H1 (cell line): Measurements from ENCODE around the gene VAT1. TPM values are rescaled to one million over a fixed set of nuclear protein-coding genes. Genes with fewer than 3 reads are reported as not detected.

Experiments used
- CTCF ChIA-PET: fragments of 300-600 bp; sonication (Branson Sonifier 250); formaldehyde crosslinking; loops from one replicate; lab custom pipeline; 2021; ENCODE audit not compliant: partially characterized antibody; lab: Charles Lee
- POLR2A ChIA-PET: fragments of 300-600 bp; sonication (Branson Sonifier 250); formaldehyde crosslinking; loops from one replicate; lab custom pipeline; 2021; ENCODE audit warnings: inconsistent platforms; ENCODE audit not compliant: partially characterized antibody; lab: Charles Lee
- DNase-seq, 2 experiments: peaks; one replicate each; pipeline versions ENCODE4 v3.0.0 to v3.0.0-alpha.2; 2010 to 2022; ENCODE audit warnings: low spot score in 2 of 2, low read depth in 1 of 2, mixed read lengths in 1 of 2
- FAIRE-seq: peaks from 2 replicates; lab custom pipeline; 2011; peaks lifted over from hg19 to GRCh38; lab: Jason Lieb, UNC
- H2AFZ ChIP-seq: 2 replicates; pipeline ENCODE4 v1.8.1; 2012; ENCODE audit warnings: low read length, inconsistent platforms
- H2AK5ac ChIP-seq: 2 replicates; pipeline ENCODE4 v1.6.1; 2013; ENCODE audit warnings: low read depth, low read length
- H2BK120ac ChIP-seq: replicated peaks from 2 replicates; pipeline ENCODE3; 2013; ENCODE audit warnings: low read depth, low read length, inconsistent platforms
- H2BK12ac ChIP-seq: 2 replicates; pipeline ENCODE4 v1.6.1; 2013; ENCODE audit warnings: low read depth, low read length
- H2BK15ac ChIP-seq: 2 replicates; pipeline ENCODE4 v1.6.1; 2013; ENCODE audit warnings: low read length
- H2BK20ac ChIP-seq: 2 replicates; pipeline ENCODE4 v1.6.1; 2013; ENCODE audit warnings: low read length
- H2BK5ac ChIP-seq: 2 replicates; pipeline ENCODE4 v1.6.1; 2013; ENCODE audit warnings: low read depth, low read length
- H3K14ac ChIP-seq: 2 replicates; pipeline ENCODE4 v1.6.1; 2013; ENCODE audit warnings: inconsistent platforms; ENCODE audit not compliant: insufficient read length
- H3K18ac ChIP-seq: 2 replicates; pipeline ENCODE4 v1.6.1; 2013; ENCODE audit warnings: low read length; ENCODE audit errors: extremely low read depth
- H3K23ac ChIP-seq: 2 replicates; pipeline ENCODE4 v1.6.1; 2013; ENCODE audit warnings: inconsistent platforms; ENCODE audit not compliant: insufficient read length
- H3K23me2 ChIP-seq: 2 replicates; pipeline ENCODE4 v1.6.1; 2013; ENCODE audit warnings: low read depth, low read length
- H3K27ac ChIP-seq: 2 replicates; pipeline ENCODE4 v1.6.1; 2011; ENCODE audit warnings: low read depth, low read length, inconsistent platforms
- H3K27me3 ChIP-seq, 4 experiments: replicated peaks in 1 of 4; 1 replicate in 1 of 4; 2 replicates in 3 of 4; pipeline versions ENCODE4 v1.6.1 to v1.8.1; 2011 to 2013; ENCODE audit warnings: low read length in 3 of 4, mild to moderate bottlenecking in 3 of 4, inconsistent platforms in 2 of 4, mixed read lengths in 2 of 4, moderate library complexity in 1 of 4; ENCODE audit not compliant: control insufficient read depth in 3 of 4, insufficient read depth in 3 of 4; ENCODE audit errors: extremely low read depth in 1 of 4
- H3K36me3 ChIP-seq, 4 experiments: 2 replicates each; pipeline versions ENCODE4 v1.6.1 to v1.8.1; 2011 to 2013; ENCODE audit warnings: mild to moderate bottlenecking in 4 of 4, low read length in 3 of 4, moderate library complexity in 2 of 4, control low read depth in 1 of 4, inconsistent platforms in 1 of 4; ENCODE audit not compliant: insufficient read depth in 4 of 4, control insufficient read depth in 2 of 4
- H3K4ac ChIP-seq: replicated peaks from 2 replicates; pipeline ENCODE3; 2013; ENCODE audit warnings: low read length, low read depth, mixed read lengths, inconsistent platforms; ENCODE audit not compliant: insufficient read length
- H3K4me1 ChIP-seq, 4 experiments: replicated peaks in 1 of 4; 1 replicate in 1 of 4; 2 replicates in 3 of 4; pipeline versions ENCODE4 v1.6.1 to v1.8.1; 2011 to 2013; ENCODE audit warnings: low read length in 3 of 4, inconsistent platforms in 2 of 4, mixed read lengths in 1 of 4; ENCODE audit not compliant: insufficient read depth in 4 of 4, control insufficient read depth in 3 of 4
- H3K4me2 ChIP-seq, 2 experiments: 2 replicates each; pipeline versions ENCODE4 v1.6.1 to v1.8.1; 2011 to 2013; ENCODE audit warnings: low read depth in 2 of 2, low read length in 2 of 2, control low read depth in 1 of 2, inconsistent platforms in 1 of 2, mild to moderate bottlenecking in 1 of 2; ENCODE audit not compliant: insufficient read depth in 1 of 2
- H3K4me3 ChIP-seq, 4 experiments: fragments of 200-600, 300-600 bp in 1 of 4; sonication (generic), shearing (Covaris generic), sonication (Bioruptor Twin) in 1 of 4; 2 replicates each; pipeline versions ENCODE4 v1.5.1 to v1.8.1; 2011 to 2016; ENCODE audit warnings: low read length in 4 of 4, low read depth in 3 of 4, control low read depth in 2 of 4, inconsistent platforms in 2 of 4, mild to moderate bottlenecking in 2 of 4, mixed read lengths in 1 of 4, moderate library complexity in 1 of 4; ENCODE audit not compliant: insufficient read depth in 2 of 4; ENCODE audit errors: extremely low read depth in 1 of 4
- H3K56ac ChIP-seq: replicated peaks from 2 replicates; pipeline ENCODE3; 2013; ENCODE audit warnings: low read depth, mild to moderate bottlenecking, mixed read lengths, low read length, inconsistent platforms; ENCODE audit not compliant: insufficient read length
- H3K79me1 ChIP-seq: 2 replicates; pipeline ENCODE4 v1.6.1; 2013; ENCODE audit warnings: low read depth, low read length, control low read depth
- H3K79me2 ChIP-seq, 2 experiments: 2 replicates each; pipeline versions ENCODE4 v1.6.1 to v1.8.1; 2012 to 2013; ENCODE audit warnings: low read length in 2 of 2, mild to moderate bottlenecking in 2 of 2, inconsistent platforms in 1 of 2; ENCODE audit not compliant: insufficient read depth in 2 of 2, control insufficient read depth in 1 of 2
- H3K9ac ChIP-seq, 4 experiments: replicated peaks in 1 of 4; 1 replicate in 1 of 4; 2 replicates in 3 of 4; pipeline versions ENCODE4 v1.6.1 to v1.8.1; 2011 to 2013; ENCODE audit warnings: low read depth in 3 of 4, low read length in 3 of 4, control low read depth in 2 of 4, mild to moderate bottlenecking in 2 of 4, moderate library complexity in 2 of 4, inconsistent platforms in 1 of 4; ENCODE audit errors: extremely low read depth in 1 of 4
- H3K9me3 ChIP-seq, 2 experiments: 2 replicates each; pipeline versions ENCODE4 v1.6.1 to v1.8.1; 2012 to 2013; ENCODE audit warnings: mild to moderate bottlenecking in 2 of 2, moderate library complexity in 2 of 2, control low read depth in 1 of 2, inconsistent platforms in 1 of 2, low read depth in 1 of 2, low read length in 1 of 2, mixed read lengths in 1 of 2; ENCODE audit not compliant: insufficient read depth in 2 of 2
- H4K20me1 ChIP-seq, 2 experiments: replicated peaks in 1 of 2; 2 replicates each; pipeline versions ENCODE3 to v1.8.1; 2011 to 2013; ENCODE audit warnings: inconsistent platforms in 2 of 2, low read length in 2 of 2, mild to moderate bottlenecking in 1 of 2; ENCODE audit not compliant: insufficient read depth in 2 of 2, control insufficient read depth in 1 of 2
- H4K5ac ChIP-seq: 2 replicates; pipeline ENCODE4 v1.6.1; 2013; ENCODE audit warnings: low read length, low read depth, mixed read lengths, inconsistent platforms; ENCODE audit not compliant: insufficient read length
- H4K8ac ChIP-seq: 2 replicates; pipeline ENCODE4 v1.8.0; 2013; ENCODE audit warnings: mild to moderate bottlenecking, moderate library complexity, low read length, inconsistent platforms; ENCODE audit not compliant: insufficient read depth; ENCODE audit errors: extremely low read depth
- H4K91ac ChIP-seq: replicated peaks from 2 replicates; pipeline ENCODE3; 2013; ENCODE audit warnings: low read length, mixed read lengths, inconsistent platforms; ENCODE audit not compliant: insufficient read length
- EP300 ChIP-seq, 2 experiments: IDR thresholded peaks; 1 replicate in 1 of 2; 2 replicates in 1 of 2; pipeline ENCODE4 v1.6.1; 2011 to 2012; ENCODE audit warnings: low read depth in 2 of 2, low read length in 2 of 2, mild to moderate bottlenecking in 2 of 2, borderline replicate concordance in 1 of 2, inconsistent platforms in 1 of 2, moderate library complexity in 1 of 2
- GTF2F1 ChIP-seq: IDR thresholded peaks from 2 replicates; pipeline ENCODE4 v1.6.1; 2012; ENCODE audit warnings: low read depth, low read length, improper control_type of control experiment, borderline replicate concordance
- RAD21 ChIP-seq, 2 experiments: IDR thresholded peaks in 1 of 2; conservative IDR thresholded peaks in 1 of 2; 2 replicates each; pipeline ENCODE4 v1.6.1; 2011; ENCODE audit warnings: low read depth in 2 of 2, low read length in 2 of 2, improper control_type of control experiment in 1 of 2, inconsistent platforms in 1 of 2, mild to moderate bottlenecking in 1 of 2, moderate library complexity in 1 of 2
- WGBS, 2 experiments: shearing (Covaris generic) in 1 of 2; methylation state at CpG; one replicate each; pipeline versions ENCODE4 v1.1.6 to v1.1.7; 2013 to 2015; ENCODE audit warnings: low lambda C conversion rate in 2 of 2, mixed read lengths in 2 of 2, inconsistent platforms in 1 of 2, low coverage in 1 of 2, missing lambda C conversion rate in 1 of 2; ENCODE audit not compliant: insufficient replicate concordance in 2 of 2, insufficient coverage in 1 of 2, insufficient read length in 1 of 2; ENCODE audit errors: extremely low coverage in 1 of 2, missing lambda C conversion rate in 1 of 2; 5-methylcytosine and 5-hydroxymethylcytosine counted together
- polyA plus RNA-seq, 7 experiments: library from polyadenylated mRNA; depleted of rRNA in 3 of 7; stranded (reverse) in 5 of 7; unstranded in 2 of 7; fragments of >200 nt in 5 of 7; fragments of 200-250 nt in 2 of 7; gene quantifications; 1 replicate in 5 of 7; 2 replicates in 1 of 7; 4 replicates in 1 of 7; pipeline versions ENCODE4 v1.2.1 to v1.2.3, GENCODE V29; 2011 to 2013; ENCODE audit warnings: missing spikeins in 2 of 7, mixed read lengths in 2 of 7
- total RNA-seq: library from RNA; stranded (reverse); fragmentation: NEBNext Ultra II Directional; extraction: Animal tissue kit (Norgen Biotek cat#: 25700); gene quantifications from 2 replicates; pipeline ENCODE4 v1.2.1, GENCODE V29; 2021
- TF ChIP-seq, protein P1 (sequence below): IDR thresholded peaks from 2 replicates; pipeline ENCODE4 v1.6.1; 2011; ENCODE audit warnings: low read length, improper control_type of control experiment

Gene VAT1
- total and polyA plus RNA-seq, 2 of the 8 experiments (the other 6 are each of a cell fraction or from before 2014, with no cell fraction given): 200 to 295 TPM

DNA sequence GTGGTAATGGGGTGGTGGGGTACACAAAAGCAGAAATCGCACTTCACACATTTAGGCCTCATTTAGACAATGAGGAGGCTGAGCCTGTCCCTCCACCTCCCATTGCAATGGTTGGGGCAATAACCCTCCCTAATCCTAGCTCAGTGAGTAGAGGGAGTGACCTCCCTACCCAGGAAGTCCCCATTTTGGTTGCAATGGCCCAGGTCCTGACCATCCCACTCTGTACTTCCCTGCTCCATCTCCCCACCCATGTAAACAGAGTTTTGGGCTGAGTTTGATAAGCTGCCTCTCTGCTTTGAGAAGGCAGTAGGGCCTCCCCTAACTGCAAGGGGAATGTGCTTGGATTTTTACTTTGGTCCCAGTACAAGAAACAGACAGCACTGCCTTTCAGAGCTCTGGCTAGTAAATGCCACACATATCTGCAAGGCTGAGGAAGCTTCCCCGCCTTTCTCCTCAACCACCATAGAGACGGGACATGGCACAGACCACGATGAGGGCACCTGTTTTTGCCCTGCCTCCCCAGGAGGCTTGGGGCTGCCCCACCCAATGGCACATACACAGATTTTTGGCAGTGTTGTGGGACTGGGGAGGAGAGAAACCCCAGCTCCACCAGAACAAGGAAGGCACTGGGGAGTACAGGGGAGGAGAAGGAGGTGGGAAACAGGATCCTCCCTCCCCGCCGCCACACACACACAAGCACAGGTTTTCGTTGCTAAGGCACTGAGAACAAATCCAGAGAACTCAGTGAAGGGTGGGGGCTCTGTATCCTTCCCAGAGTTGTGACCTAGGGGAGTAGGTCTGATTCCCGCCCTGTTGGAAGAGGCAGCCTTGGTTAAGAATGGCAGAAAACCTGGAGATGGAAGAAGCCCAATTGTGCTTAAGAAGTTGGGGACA, 7.3 kb downstream of the VAT1 start:
- Histone ChIP-seq H3K4me1 (peaks cover 4 to 14% (median 6%) of the 10 kb centered on the region in 4 experiments), H3K36me3 (peaks cover 6 to 36% (median 12%) of the 10 kb centered on the region in 4 experiments; a peak in 7 of 8 replicates), H3K23ac (no peak overlapping the region), H2BK5ac (no peak overlapping the region), H3K27me3 (no peaks in the 10 kb centered on the region), H2AFZ (no peak overlapping the region), H2BK20ac (no peak overlapping the region), H3K23me2 (no peaks in the 10 kb centered on the region; the same call in 1 of the 2 replicates), H2AK5ac (no peak overlapping the region), H4K5ac (no peak overlapping the region), H3K9me3 (no peaks in the 10 kb centered on the region), H2BK15ac (no peak overlapping the region), H2BK120ac (no peak overlapping the region), H4K8ac (peak overlapping the region; percentile 62; the same call in 1 of the 2 replicates), H3K79me1 (peaks cover 16% of the 10 kb centered on the region), H3K4me2 (no peak overlapping the region), H3K4me3 (no peak overlapping the region), H4K20me1 (peaks cover 12% of the 10 kb centered on the region in 2 experiments), H3K18ac (no peak overlapping the region), H4K91ac (no peak overlapping the region), H3K14ac (no peak overlapping the region), H3K4ac (no peak overlapping the region), H3K79me2 (peaks cover 0 to 22% of the 10 kb centered on the region in 2 experiments; a peak in 3 of 4 replicates), H3K9ac (no peak overlapping the region), H2BK12ac (no peak overlapping the region), H3K27ac (peak overlapping the region; percentile 21; the same call in 1 of the 2 replicates), H3K56ac (no peak overlapping the region)
- POLR2A ChIA-PET: interaction anchor here (0.7 to 7.5 kb wide), 10 partner anchors 10 to 300 kb away, joined by 3 to 104 read pairs (median 4); partner anchors contain the start of genes IFI35, RPL27 and TMEM106A
- 88% methylated on average over 8 of the region's 8 CpGs; no CpG with 5 or more reads in 1 of the 2 experiments for WGBS, 2 experiments
- TF ChIP-seq EP300 (IDR thresholded peaks at IDR 0.05; ENCODE audit: borderline replicate concordance in 1 of 2, low read depth in 2 of 2, low read length in 2 of 2) (no peak), GTF2F1 (no peak), RAD21 (IDR thresholded peaks at IDR 0.05 in 1 of 2, conservative IDR thresholded peaks at IDR 0.05 in 1 of 2; ENCODE audit: low read depth in 2 of 2, low read length in 2 of 2) (no peak)
- TF ChIP-seq, protein P1, sequence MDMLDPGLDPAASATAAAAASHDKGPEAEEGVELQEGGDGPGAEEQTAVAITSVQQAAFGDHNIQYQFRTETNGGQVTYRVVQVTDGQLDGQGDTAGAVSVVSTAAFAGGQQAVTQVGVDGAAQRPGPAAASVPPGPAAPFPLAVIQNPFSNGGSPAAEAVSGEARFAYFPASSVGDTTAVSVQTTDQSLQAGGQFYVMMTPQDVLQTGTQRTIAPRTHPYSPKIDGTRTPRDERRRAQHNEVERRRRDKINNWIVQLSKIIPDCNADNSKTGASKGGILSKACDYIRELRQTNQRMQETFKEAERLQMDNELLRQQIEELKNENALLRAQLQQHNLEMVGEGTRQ: no peak
- no peak for FAIRE-seq
- no peak for DNase-seq
- CTCF ChIA-PET: interaction anchor here (0.5 to 1.3 kb wide), 5 partner anchors 9 to 258 kb away, joined by 3 read pairs; no protein-coding TSS in a partner anchor
